ENCODE measurements around the gene ANXA8. TPM values are rescaled to one million over a fixed set of nuclear protein-coding genes. Genes with fewer than 3 reads are reported as not detected.

ANXA8 gene
- total RNA-seq, 1 experiment from 2014 or later: not detected

DNA sequence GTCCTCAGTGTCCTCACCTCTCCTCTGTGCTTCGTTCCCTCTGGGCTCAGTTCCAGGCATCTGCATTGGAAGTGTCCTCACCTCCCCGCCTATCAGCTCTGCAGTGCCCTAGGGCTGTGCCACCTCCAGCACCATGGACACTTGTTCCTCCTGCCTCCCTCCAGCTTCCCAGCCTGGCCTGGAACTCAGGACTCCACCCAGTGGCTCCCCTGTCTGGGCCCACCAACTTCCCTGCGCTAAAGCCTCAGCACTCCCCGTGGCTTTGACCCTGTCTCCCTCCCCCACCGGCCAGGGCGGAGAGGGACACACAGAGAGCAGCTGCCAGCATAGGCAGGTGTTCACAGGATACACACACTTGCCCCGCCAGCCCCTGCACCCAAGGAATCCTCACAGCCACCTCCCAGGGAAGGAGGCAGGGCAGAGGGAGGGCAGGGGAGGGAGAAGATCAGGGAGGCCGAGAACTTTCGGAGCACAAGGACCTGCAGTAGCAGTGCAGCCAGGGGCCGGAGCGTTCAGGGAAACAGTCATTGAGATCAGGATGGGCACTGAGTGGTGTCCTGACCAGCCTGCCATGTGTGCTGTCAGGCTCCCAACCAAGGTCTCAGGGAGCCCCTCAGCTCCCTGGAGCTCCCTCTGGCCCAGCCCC lies 31.3 kb downstream of the ANXA8 start:
- Histone ChIP-seq H3K36me3 (ENCODE audit: insufficient read depth, low read length, poor library complexity, severe bottlenecking) (no peaks in the 10 kb centered on the region), H3K27me3 (replicated peaks; ENCODE audit: insufficient read depth, low read depth, low read length, poor library complexity) (no peaks in the 10 kb centered on the region), H3K27ac (ENCODE audit: low read depth, low read length, poor library complexity, severe bottlenecking) (no peak overlapping the region), H3K4me1 (ENCODE audit: insufficient read depth, low read length, poor library complexity, severe bottlenecking) (no peaks in the 10 kb centered on the region), H3K4me3 (ENCODE audit: low read depth, low read length, poor library complexity, severe bottlenecking) (no peak overlapping the region), H3K9me3 (ENCODE audit: low read depth, low read length, poor library complexity, severe bottlenecking) (no peaks in the 10 kb centered on the region)
- intact Hi-C loops (cut with micrococcal nuclease; ENCODE audit: unreplicated experiment): no loop called here
- CTCF ChIA-PET: no interaction called here
- DNase-seq (ENCODE audit: low spot score): no peak
- no TSS peak for BruUV-seq (replicated peaks)
- no peak for TF ChIP-seq EZH2 (IDR thresholded peaks at IDR 0.05; ENCODE audit: borderline replicate concordance, low read depth, low read length, poor library complexity, severe bottlenecking)
- TF ChIP-seq, protein P1, sequence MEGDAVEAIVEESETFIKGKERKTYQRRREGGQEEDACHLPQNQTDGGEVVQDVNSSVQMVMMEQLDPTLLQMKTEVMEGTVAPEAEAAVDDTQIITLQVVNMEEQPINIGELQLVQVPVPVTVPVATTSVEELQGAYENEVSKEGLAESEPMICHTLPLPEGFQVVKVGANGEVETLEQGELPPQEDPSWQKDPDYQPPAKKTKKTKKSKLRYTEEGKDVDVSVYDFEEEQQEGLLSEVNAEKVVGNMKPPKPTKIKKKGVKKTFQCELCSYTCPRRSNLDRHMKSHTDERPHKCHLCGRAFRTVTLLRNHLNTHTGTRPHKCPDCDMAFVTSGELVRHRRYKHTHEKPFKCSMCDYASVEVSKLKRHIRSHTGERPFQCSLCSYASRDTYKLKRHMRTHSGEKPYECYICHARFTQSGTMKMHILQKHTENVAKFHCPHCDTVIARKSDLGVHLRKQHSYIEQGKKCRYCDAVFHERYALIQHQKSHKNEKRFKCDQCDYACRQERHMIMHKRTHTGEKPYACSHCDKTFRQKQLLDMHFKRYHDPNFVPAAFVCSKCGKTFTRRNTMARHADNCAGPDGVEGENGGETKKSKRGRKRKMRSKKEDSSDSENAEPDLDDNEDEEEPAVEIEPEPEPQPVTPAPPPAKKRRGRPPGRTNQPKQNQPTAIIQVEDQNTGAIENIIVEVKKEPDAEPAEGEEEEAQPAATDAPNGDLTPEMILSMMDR (conservative IDR thresholded peaks at IDR 0.05; ENCODE audit: low read depth, low read length): no peak
- POLR2A ChIA-PET (ENCODE audit: low non-redundant PET): no interaction called here

DNA sequence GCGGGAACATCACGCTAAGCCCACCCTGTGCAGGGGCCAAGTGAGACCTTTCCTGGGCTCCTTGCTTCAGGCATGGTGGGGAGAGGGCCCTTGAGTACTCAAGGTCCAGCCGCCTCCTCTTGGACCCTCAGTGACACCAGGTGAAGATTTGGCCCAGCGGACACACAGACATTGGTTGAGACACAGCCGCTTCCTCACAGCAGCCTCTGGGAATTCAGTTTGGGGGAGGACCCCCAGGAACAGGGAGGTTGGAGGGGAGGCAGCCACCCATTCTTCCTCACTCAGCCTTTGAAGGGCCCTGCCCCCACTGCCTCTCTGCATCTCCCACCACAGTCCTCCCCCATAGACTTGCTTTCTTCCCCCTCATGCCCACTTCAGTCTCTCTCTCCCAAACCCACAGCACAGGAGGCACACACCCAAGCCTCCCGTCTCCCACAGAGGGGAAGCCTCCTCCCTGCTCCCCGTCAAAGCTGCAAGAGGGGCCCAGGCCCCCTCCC lies 31.9 kb downstream of the ANXA8 start:
- H3K4me3 ChIP-seq (ENCODE audit: low read depth, low read length, poor library complexity, severe bottlenecking): no peak overlapping the region
- no peaks in the 10 kb centered on the region for H3K36me3 ChIP-seq (ENCODE audit: insufficient read depth, low read length, poor library complexity, severe bottlenecking)
- H3K4me1 ChIP-seq (ENCODE audit: insufficient read depth, low read length, poor library complexity, severe bottlenecking): no peaks in the 10 kb centered on the region
- H3K9me3 ChIP-seq (ENCODE audit: low read depth, low read length, poor library complexity, severe bottlenecking): no peaks in the 10 kb centered on the region
- no TSS peak for BruUV-seq (replicated peaks)
- no peaks in the 10 kb centered on the region for H3K27me3 ChIP-seq (replicated peaks; ENCODE audit: insufficient read depth, low read depth, low read length, poor library complexity)
- no peak for TF ChIP-seq EZH2 (IDR thresholded peaks at IDR 0.05; ENCODE audit: borderline replicate concordance, low read depth, low read length, poor library complexity, severe bottlenecking)
- TF ChIP-seq, protein P1 (conservative IDR thresholded peaks at IDR 0.05; ENCODE audit: low read depth, low read length): no peak
- ChIA-PET CTCF (no interaction called here), POLR2A (ENCODE audit: low non-redundant PET) (no interaction called here)
- intact Hi-C loops (cut with micrococcal nuclease; ENCODE audit: unreplicated experiment): no loop called here
- no peak for DNase-seq (ENCODE audit: low spot score)
- no peak overlapping the region for H3K27ac ChIP-seq (ENCODE audit: low read depth, low read length, poor library complexity, severe bottlenecking)

DNA sequence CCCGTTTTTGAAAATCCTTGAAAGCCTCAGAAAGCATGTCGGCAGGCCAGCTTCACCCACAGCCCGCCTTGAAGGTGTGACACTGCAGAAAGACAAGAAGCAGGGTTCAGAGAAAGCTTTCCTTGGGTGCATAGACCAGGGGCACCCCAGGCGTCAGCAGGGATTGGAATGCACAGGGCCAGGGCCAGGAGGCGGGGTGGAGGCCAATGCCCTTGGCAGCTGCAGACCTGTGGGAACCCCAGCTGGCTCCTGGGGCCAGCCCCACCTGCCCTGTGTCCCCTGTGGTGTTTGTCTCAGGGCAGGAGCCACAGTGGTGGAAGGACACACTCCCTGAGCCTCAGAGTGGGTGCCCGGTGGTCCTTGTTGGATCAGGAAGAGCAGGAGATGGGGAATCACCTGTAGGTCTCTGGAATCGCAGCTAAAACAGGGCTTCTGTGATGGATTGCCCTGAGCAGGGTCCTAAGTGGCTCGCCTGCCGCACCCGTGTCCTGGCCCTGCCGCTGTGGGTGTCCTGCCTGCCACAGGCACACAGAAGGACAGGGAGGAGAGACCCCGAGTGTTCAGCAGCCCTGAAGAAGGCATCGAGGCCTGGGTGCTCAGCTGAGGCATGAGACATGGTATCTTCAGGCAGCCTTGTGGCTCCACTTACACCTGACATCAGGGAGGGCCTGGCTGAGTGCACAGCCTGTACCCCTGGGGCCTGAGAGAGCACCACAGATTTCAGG lies 32.5 kb downstream of the ANXA8 start:
- BruUV-seq (replicated peaks): no TSS peak
- no peaks in the 10 kb centered on the region for H3K36me3 ChIP-seq (ENCODE audit: insufficient read depth, low read length, poor library complexity, severe bottlenecking)
- H3K9me3 ChIP-seq (ENCODE audit: low read depth, low read length, poor library complexity, severe bottlenecking): no peaks in the 10 kb centered on the region
- DNase-seq (ENCODE audit: low spot score): no peak
- no peaks in the 10 kb centered on the region for H3K27me3 ChIP-seq (replicated peaks; ENCODE audit: insufficient read depth, low read depth, low read length, poor library complexity)
- no peaks in the 10 kb centered on the region for H3K4me1 ChIP-seq (ENCODE audit: insufficient read depth, low read length, poor library complexity, severe bottlenecking)
- intact Hi-C loops (cut with micrococcal nuclease; ENCODE audit: unreplicated experiment): no loop called here
- TF ChIP-seq, protein P1 (conservative IDR thresholded peaks at IDR 0.05; ENCODE audit: low read depth, low read length): no peak
- TF ChIP-seq EZH2 (IDR thresholded peaks at IDR 0.05; ENCODE audit: borderline replicate concordance, low read depth, low read length, poor library complexity, severe bottlenecking): no peak
- H3K27ac ChIP-seq (ENCODE audit: low read depth, low read length, poor library complexity, severe bottlenecking): no peak overlapping the region
- ChIA-PET CTCF (no interaction called here), POLR2A (ENCODE audit: low non-redundant PET) (no interaction called here)
- H3K4me3 ChIP-seq (ENCODE audit: low read depth, low read length, poor library complexity, severe bottlenecking): no peak overlapping the region
